Measurements from ENCODE around the gene ESRRG. TPM values are rescaled to one million over a fixed set of nuclear protein-coding genes. Genes with fewer than 3 reads are reported as not detected.

Gene ESRRG
- polyA plus RNA-seq, 1 donor from 2014 or later = 3.7 TPM

DNA sequence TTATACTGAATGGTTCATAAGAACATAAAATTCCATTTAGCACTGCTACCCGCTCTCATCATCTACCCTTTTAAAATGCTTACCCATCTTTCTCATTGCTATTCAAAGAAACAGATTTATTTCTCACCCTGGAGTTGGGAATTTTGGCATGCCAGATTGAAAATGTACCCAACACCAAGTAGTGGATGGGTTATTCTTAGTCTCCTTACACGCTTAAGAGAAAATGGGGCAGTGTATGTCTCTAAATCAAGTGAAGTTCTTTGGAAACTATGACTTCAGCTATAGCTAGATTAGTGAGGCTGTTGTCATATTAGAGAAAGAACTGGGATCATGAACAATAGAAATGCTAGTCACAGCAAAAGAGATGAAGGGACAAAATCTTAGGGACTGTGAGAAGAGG lies 27.7 kb upstream of the ESRRG start:
- H3K9ac ChIP-seq (ENCODE audit: low read length) = no peak overlapping the region
- no peaks in the 10 kb centered on the region for H3K36me3 ChIP-seq (ENCODE audit: insufficient read depth, low read length)
- H3K27ac ChIP-seq (ENCODE audit: low read length) = no peak overlapping the region
- H3K4me2 ChIP-seq (ENCODE audit: low read length) = no peak overlapping the region
- H3K27me3 ChIP-seq (ENCODE audit: insufficient read depth, low read depth, low read length) = peaks cover 56% of the 10 kb centered on the region
- H3F3A ChIP-seq (ENCODE audit: insufficient read depth, low read length, poor library complexity, severe bottlenecking) = no peaks in the 10 kb centered on the region
- H3K9me2 ChIP-seq (ENCODE audit: insufficient read depth, low read length) = no peaks in the 10 kb centered on the region
- H2AFZ ChIP-seq (ENCODE audit: low read depth, low read length) = no peak overlapping the region
- H3K9me3 ChIP-seq (ENCODE audit: low read length) = no peaks in the 10 kb centered on the region
- TF ChIP-seq EZH2 (IDR thresholded peaks at IDR 0.05; ENCODE audit: borderline replicate concordance, insufficient read depth, low read length, poor library complexity, severe bottlenecking) (no peak), EP300 (conservative IDR thresholded peaks at IDR 0.05; ENCODE audit: poor library complexity, severe bottlenecking) (no peak), RAD21 (conservative IDR thresholded peaks at IDR 0.05) (no peak), TAF1 (IDR thresholded peaks at IDR 0.05; ENCODE audit: low read depth) (no peak), POLR2AphosphoS5 (IDR thresholded peaks at IDR 0.05) (no peak), MXI1 (conservative IDR thresholded peaks at IDR 0.05; ENCODE audit: poor library complexity, severe bottlenecking) (no peak), SMC3 (conservative IDR thresholded peaks at IDR 0.05; ENCODE audit: poor library complexity) (no peak)
- TF ChIP-seq, protein P1, sequence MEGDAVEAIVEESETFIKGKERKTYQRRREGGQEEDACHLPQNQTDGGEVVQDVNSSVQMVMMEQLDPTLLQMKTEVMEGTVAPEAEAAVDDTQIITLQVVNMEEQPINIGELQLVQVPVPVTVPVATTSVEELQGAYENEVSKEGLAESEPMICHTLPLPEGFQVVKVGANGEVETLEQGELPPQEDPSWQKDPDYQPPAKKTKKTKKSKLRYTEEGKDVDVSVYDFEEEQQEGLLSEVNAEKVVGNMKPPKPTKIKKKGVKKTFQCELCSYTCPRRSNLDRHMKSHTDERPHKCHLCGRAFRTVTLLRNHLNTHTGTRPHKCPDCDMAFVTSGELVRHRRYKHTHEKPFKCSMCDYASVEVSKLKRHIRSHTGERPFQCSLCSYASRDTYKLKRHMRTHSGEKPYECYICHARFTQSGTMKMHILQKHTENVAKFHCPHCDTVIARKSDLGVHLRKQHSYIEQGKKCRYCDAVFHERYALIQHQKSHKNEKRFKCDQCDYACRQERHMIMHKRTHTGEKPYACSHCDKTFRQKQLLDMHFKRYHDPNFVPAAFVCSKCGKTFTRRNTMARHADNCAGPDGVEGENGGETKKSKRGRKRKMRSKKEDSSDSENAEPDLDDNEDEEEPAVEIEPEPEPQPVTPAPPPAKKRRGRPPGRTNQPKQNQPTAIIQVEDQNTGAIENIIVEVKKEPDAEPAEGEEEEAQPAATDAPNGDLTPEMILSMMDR (IDR thresholded peaks at IDR 0.05; ENCODE audit: poor library complexity, severe bottlenecking) = no peak
- TF ChIP-seq, protein P2, sequence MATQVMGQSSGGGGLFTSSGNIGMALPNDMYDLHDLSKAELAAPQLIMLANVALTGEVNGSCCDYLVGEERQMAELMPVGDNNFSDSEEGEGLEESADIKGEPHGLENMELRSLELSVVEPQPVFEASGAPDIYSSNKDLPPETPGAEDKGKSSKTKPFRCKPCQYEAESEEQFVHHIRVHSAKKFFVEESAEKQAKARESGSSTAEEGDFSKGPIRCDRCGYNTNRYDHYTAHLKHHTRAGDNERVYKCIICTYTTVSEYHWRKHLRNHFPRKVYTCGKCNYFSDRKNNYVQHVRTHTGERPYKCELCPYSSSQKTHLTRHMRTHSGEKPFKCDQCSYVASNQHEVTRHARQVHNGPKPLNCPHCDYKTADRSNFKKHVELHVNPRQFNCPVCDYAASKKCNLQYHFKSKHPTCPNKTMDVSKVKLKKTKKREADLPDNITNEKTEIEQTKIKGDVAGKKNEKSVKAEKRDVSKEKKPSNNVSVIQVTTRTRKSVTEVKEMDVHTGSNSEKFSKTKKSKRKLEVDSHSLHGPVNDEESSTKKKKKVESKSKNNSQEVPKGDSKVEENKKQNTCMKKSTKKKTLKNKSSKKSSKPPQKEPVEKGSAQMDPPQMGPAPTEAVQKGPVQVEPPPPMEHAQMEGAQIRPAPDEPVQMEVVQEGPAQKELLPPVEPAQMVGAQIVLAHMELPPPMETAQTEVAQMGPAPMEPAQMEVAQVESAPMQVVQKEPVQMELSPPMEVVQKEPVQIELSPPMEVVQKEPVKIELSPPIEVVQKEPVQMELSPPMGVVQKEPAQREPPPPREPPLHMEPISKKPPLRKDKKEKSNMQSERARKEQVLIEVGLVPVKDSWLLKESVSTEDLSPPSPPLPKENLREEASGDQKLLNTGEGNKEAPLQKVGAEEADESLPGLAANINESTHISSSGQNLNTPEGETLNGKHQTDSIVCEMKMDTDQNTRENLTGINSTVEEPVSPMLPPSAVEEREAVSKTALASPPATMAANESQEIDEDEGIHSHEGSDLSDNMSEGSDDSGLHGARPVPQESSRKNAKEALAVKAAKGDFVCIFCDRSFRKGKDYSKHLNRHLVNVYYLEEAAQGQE (IDR thresholded peaks at IDR 0.05; ENCODE audit: borderline replicate concordance) = no peak
- no peaks in the 10 kb centered on the region for H4K20me1 ChIP-seq (ENCODE audit: insufficient read depth)
- no peak overlapping the region for H3K4me3 ChIP-seq (ENCODE audit: low read length)
- H3K79me2 ChIP-seq (replicated peaks; ENCODE audit: insufficient read depth, low read length) = no peaks in the 10 kb centered on the region

DNA sequence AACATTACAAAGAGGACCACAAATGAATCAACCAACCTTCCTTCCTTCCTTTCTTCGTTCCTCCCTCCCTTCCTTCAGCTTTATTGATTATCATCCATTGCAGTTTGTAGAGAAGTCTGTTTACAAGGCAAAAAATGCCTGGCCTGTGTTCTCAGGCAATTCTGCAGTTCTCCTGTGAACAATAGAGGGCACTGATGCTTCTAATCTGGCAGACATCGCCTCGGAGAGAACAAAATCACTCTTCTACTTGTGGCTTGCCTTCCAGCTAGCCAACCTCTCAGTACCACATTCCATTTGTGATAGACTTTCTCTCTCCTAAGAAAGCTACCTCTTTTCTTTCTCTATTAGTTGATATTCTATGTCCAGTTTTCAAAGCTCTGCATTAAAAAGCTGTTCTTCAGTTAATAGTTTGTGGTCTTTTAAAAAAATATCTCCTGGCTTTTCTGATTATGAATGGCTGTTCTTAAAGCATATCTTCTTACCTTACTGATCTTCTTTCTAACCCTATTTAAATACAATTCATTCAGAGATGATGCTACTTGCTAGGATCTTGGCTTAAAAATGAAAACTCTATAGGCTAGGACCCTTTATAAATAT lies 26.9 kb upstream of the ESRRG start:
- Histone ChIP-seq H3K4me3 (ENCODE audit: low read length) (no peak overlapping the region), H3K27ac (ENCODE audit: low read length) (no peak overlapping the region), H3K4me2 (ENCODE audit: low read length) (no peak overlapping the region), H3K9me2 (ENCODE audit: insufficient read depth, low read length) (no peaks in the 10 kb centered on the region), H3K36me3 (ENCODE audit: insufficient read depth, low read length) (no peaks in the 10 kb centered on the region), H4K20me1 (ENCODE audit: insufficient read depth) (no peaks in the 10 kb centered on the region), H3K27me3 (ENCODE audit: insufficient read depth, low read depth, low read length) (peaks cover 49% of the 10 kb centered on the region), H3K9ac (ENCODE audit: low read length) (no peak overlapping the region), H2AFZ (ENCODE audit: low read depth, low read length) (no peak overlapping the region), H3K79me2 (replicated peaks; ENCODE audit: insufficient read depth, low read length) (no peaks in the 10 kb centered on the region), H3K9me3 (ENCODE audit: low read length) (no peaks in the 10 kb centered on the region), H3F3A (ENCODE audit: insufficient read depth, low read length, poor library complexity, severe bottlenecking) (no peaks in the 10 kb centered on the region)
- TF ChIP-seq EZH2 (IDR thresholded peaks at IDR 0.05; ENCODE audit: borderline replicate concordance, insufficient read depth, low read length, poor library complexity, severe bottlenecking) (no peak), RAD21 (conservative IDR thresholded peaks at IDR 0.05) (peak; percentile 88), MXI1 (conservative IDR thresholded peaks at IDR 0.05; ENCODE audit: poor library complexity, severe bottlenecking) (no peak), SMC3 (conservative IDR thresholded peaks at IDR 0.05; ENCODE audit: poor library complexity) (peak; percentile 83), TAF1 (IDR thresholded peaks at IDR 0.05; ENCODE audit: low read depth) (no peak), EP300 (conservative IDR thresholded peaks at IDR 0.05; ENCODE audit: poor library complexity, severe bottlenecking) (no peak), POLR2AphosphoS5 (IDR thresholded peaks at IDR 0.05) (no peak)
- TF ChIP-seq, protein P1 (IDR thresholded peaks at IDR 0.05; ENCODE audit: poor library complexity, severe bottlenecking) = peak; percentile 88
- TF ChIP-seq, protein P2 (IDR thresholded peaks at IDR 0.05; ENCODE audit: borderline replicate concordance) = no peak
